Measurements from ENCODE around the gene TRIM42. TPM values are rescaled to one million over a fixed set of nuclear protein-coding genes. Genes with fewer than 3 reads are reported as not detected.

The TRIM42 gene
- not detected for total RNA-seq

DNA sequence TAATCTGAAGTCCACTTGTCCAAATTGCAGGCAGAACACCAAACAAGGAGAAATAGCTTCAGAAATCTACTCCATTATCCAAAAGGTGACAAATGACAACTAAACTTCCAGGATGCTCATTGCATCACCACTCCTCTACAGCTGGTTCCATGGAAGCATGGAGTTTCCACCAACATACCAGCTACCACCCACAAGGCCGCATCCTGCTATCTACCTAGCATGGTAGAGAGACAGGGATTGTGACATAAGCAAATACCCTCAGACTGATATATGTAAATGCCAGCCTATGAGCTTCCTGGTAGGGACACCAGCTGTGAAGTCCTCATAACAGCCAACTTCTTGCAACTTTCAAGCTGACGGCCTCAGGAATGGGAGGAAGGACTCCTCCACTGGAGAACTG lies at the start of gene TRIM42:
Gene TRIM42, plus strand, starts transcription at position 301 of the 400 bp plus-strand sequence. CDS start 166 bp downstream, outside the sequence.
- Histone ChIP-seq H3K9me3 (ENCODE audit: low read depth, low read length) (no peaks in the 10 kb centered on the region), H3K4me1 (ENCODE audit: insufficient read depth, low read length) (no peaks in the 10 kb centered on the region), H3K4me3 (ENCODE audit: low read length) (no peak within 1 kb of the TSS), H3K27me3 (ENCODE audit: insufficient read depth, low read length) (no peaks in the 10 kb centered on the region)

DNA sequence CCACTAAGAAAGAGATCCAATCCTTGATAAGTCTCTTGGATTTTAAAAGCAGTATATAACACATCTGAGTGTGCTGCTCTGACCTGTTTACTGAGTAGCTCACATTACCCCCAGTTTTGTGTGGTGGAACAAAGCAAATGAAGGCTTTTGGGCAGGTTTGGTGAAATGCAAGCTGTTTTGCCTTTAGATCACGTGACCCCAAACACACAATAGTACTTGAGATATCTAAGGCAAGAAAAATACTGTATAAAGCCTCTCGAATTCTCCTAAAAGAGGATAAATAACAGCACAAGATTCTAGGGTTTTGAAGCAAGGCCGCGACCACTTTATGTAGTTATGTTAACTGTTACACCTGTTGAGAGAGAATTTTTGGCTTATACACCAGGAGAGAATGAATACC lies 49.3 kb upstream of the TRIM42 start:
- H3K4me1 ChIP-seq (ENCODE audit: insufficient read depth, low read length) = no peaks in the 10 kb centered on the region
- H3K9me3 ChIP-seq (ENCODE audit: low read depth, low read length) = no peaks in the 10 kb centered on the region
- H3K4me3 ChIP-seq (ENCODE audit: low read length) = no peak overlapping the region
- H3K27me3 ChIP-seq (ENCODE audit: insufficient read depth, low read length) = no peaks in the 10 kb centered on the region

DNA sequence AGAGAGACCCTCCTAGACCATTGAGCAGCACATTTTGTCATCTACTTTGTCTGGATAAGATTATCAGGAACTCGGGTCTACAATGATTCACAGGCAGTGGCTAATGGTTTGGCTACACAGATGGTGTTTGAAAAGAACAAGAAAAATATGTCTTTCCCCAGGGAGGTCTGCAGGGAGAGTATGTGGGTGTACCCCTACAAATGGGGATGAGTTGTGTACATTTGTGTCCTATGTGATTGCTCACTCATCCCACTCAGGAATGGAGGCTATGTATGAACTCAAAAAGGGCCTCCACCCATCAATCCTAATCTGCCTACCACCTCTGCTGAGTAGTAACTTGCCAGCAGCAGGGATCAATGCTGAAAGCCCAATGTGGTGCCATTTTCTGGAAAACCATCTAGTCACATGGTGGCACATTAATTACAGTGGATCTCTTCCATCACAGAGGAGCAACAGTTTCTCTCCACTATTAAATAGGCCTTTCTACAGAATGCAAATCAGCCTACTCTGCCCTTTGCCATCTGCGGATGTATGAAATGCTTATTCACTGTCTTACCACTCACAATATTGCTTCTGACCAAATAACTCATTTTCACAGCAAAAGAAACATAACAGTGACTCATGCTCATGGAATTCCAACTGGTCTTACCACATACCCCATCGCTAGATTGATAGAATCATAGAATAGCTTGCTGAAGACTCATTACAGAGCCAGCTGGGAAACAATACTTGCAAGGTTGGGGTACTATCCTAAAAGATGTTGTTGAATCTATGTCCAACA lies 48.3 kb upstream of the TRIM42 start:
- no peak overlapping the region for H3K4me3 ChIP-seq (ENCODE audit: low read length)
- no peaks in the 10 kb centered on the region for H3K4me1 ChIP-seq (ENCODE audit: insufficient read depth, low read length)
- H3K27me3 ChIP-seq (ENCODE audit: insufficient read depth, low read length) = no peaks in the 10 kb centered on the region
- no peaks in the 10 kb centered on the region for H3K9me3 ChIP-seq (ENCODE audit: low read depth, low read length)

DNA sequence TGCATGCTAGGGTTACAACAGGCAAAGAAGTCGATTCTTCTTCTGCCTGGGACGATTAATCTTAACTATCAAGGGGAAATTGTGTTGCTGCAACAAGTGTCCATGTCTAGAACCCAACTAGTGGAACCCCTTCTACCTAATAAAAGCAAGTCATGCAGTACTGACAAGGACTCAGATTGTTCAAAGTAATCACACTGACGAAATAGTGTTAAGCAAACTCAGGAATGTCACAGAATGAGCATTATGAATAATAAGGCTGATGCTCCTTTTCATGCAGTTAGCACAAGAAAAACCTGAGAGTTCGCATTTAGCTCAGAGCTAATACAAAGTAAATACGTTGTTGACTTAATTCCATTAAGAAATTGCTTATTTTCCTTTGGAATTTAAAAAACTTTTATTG lies 47.5 kb upstream of the TRIM42 start:
- H3K4me3 ChIP-seq (ENCODE audit: low read length) = no peak overlapping the region
- no peaks in the 10 kb centered on the region for H3K9me3 ChIP-seq (ENCODE audit: low read depth, low read length)
- H3K27me3 ChIP-seq (ENCODE audit: insufficient read depth, low read length) = no peaks in the 10 kb centered on the region
- no peaks in the 10 kb centered on the region for H3K4me1 ChIP-seq (ENCODE audit: insufficient read depth, low read length)

DNA sequence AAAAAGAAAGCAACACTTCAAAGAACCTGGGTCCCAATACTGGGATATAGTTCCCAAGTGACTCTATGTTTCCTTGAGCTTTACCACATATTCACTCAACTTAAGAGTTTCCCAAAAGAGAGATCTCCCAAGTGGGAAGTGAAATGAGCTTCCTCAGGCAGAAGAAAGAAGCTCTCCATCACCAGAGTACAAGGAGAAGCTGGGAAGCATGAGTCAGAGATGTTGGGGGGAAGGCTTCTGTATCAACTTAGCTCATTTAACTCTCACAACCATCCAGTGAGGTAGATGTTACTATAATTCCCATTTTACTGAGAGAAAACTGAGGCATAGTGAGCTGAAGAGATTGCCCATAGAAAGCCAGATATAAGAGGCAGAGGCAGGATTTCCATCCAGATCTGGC lies 47.0 kb upstream of the TRIM42 start:
- H3K4me3 ChIP-seq (ENCODE audit: low read length) = no peak overlapping the region
- H3K27me3 ChIP-seq (ENCODE audit: insufficient read depth, low read length) = no peaks in the 10 kb centered on the region
- no peaks in the 10 kb centered on the region for H3K4me1 ChIP-seq (ENCODE audit: insufficient read depth, low read length)
- no peaks in the 10 kb centered on the region for H3K9me3 ChIP-seq (ENCODE audit: low read depth, low read length)

DNA sequence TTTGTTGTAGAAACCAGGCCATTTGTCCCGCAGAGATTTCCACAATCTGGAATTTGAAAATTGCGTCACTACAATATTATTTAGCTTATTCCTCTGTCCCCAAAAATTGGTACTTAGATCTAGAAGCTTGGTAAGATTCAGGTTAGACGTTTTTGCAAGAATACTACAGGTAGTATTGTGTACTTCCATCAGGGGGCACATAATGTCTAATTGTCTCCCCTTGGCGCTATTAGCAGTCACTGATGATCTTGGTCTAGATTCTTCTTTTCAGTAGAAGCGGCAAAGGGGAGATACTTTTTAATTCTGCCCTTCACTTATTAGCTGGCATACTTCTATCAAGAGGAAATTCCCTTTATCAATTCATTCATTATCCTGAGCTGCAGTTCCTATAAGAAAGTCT lies 42.6 kb upstream of the TRIM42 start:
- Histone ChIP-seq H3K4me1 (ENCODE audit: insufficient read depth, low read length) (no peaks in the 10 kb centered on the region), H3K4me3 (ENCODE audit: low read length) (no peak overlapping the region), H3K27me3 (ENCODE audit: insufficient read depth, low read length) (no peaks in the 10 kb centered on the region), H3K9me3 (ENCODE audit: low read depth, low read length) (no peaks in the 10 kb centered on the region)

DNA sequence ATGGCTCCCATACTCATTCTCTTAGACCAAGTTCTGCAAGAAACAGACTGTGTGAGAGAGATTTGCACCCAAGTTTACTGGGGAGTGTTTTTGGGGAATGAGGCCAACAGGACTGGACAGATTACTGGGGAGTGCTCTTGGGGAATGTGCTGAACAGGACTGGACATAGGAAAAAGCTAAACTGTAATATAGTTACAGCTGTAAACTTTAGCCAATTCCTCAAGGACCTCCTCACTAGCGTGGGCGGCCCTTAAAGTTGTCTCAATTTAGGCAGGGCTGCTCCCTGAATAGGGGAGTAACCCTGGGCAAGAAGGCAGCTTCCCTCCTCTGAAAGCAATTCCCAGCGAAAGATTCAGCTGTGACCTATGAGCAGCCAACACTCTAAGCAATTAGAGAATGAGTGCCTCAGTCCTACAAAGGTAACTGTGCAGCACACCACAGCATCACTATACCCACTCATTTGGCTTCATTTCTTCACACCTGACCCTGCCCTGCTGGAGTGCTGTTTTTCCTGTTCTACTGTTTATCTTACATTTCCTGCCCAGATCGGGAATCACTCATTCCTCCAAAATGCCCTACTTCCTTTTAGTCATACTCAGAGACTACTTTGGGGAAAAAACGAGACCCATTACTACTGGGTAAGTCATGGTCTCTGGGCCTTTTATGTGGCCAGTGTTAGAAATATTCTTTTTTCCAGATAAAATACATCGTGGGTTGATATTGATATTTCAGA lies 41.3 kb upstream of the TRIM42 start:
- Histone ChIP-seq H3K27me3 (ENCODE audit: insufficient read depth, low read length) (no peaks in the 10 kb centered on the region), H3K9me3 (ENCODE audit: low read depth, low read length) (no peaks in the 10 kb centered on the region), H3K4me1 (ENCODE audit: insufficient read depth, low read length) (no peaks in the 10 kb centered on the region), H3K4me3 (ENCODE audit: low read length) (no peak overlapping the region)

DNA sequence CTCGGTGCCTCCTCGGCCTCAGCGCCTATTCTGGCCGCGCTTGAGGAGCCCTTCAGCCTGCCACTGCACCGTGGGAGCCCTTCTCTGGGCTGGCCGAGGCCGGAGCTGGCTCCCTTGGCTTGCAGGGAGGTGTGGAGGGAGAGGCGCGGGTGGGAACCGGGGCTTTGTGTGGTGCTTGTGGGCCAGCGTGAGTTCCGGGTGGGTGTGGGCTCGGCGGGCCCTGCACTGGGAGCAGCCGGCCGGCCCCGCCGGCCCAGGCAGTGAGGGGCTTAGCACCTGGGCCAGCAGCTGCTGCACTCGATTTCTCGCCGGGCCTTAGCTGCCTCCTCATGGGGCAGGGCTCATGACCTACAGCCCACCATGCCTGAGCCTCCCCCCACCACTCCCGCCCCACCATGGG lies 26.6 kb upstream of the TRIM42 start:
- H3K27me3 ChIP-seq (ENCODE audit: insufficient read depth, low read length) = no peaks in the 10 kb centered on the region
- no peaks in the 10 kb centered on the region for H3K9me3 ChIP-seq (ENCODE audit: low read depth, low read length)
- H3K4me3 ChIP-seq (ENCODE audit: low read length) = no peak overlapping the region
- H3K4me1 ChIP-seq (ENCODE audit: insufficient read depth, low read length) = no peaks in the 10 kb centered on the region

DNA sequence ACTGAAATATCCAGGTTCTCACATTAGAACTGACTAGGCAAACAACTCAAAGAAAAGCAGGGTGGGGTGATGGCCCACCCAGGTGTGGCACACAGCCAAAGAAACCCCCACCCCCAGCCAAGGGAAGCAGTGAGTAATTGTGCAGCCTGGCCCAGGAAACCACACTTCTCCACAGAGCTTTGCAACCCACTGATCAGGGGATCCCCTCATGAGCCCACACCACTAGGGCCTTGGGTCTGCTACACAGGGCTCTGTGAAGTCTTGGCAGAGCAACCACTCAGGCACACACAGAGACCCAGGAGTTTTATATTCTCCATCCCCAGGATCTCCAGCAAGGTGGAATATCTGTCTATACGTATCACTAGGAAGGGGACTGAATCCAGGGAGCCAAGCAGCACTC lies 22.2 kb upstream of the TRIM42 start:
- H3K4me3 ChIP-seq (ENCODE audit: low read length) = no peak overlapping the region
- H3K4me1 ChIP-seq (ENCODE audit: insufficient read depth, low read length) = no peaks in the 10 kb centered on the region
- no peaks in the 10 kb centered on the region for H3K27me3 ChIP-seq (ENCODE audit: insufficient read depth, low read length)
- no peaks in the 10 kb centered on the region for H3K9me3 ChIP-seq (ENCODE audit: low read depth, low read length)

DNA sequence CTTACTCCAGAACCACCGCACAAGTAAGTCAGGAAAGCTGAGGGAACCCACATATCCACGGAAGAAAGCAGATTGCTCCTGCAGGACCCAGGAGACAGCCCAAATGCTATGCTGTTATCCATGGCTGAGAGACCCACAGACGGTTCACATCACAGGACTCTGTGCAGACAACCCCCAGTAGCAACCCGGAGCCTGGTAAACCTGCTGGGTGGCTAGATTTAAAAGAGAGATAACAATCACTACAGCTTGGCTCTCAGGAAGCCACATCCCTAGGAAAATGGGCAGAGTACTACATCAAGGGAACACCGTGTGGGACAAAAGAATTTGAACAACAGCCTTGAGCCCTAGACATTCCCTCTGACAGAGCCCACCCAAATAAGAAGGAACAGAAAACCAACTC lies 13.8 kb upstream of the TRIM42 start:
- no peaks in the 10 kb centered on the region for H3K4me1 ChIP-seq (ENCODE audit: insufficient read depth, low read length)

DNA sequence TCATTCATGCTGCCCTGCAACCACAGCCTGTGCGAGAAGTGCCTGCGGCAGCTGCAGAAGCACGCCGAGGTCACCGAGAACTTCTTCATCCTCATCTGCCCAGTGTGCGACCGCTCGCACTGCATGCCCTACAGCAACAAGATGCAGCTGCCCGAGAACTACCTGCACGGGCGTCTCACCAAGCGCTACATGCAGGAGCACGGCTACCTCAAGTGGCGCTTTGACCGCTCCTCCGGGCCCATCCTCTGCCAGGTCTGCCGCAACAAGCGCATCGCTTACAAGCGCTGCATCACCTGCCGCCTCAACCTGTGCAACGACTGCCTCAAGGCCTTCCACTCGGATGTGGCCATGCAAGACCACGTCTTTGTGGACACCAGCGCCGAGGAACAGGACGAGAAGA lies 4.7 kb downstream of the TRIM42 start:
- Histone ChIP-seq H3K4me1 (ENCODE audit: insufficient read depth, low read length) (no peaks in the 10 kb centered on the region), H3K27me3 (ENCODE audit: insufficient read depth, low read length) (no peaks in the 10 kb centered on the region), H3K4me3 (ENCODE audit: low read length) (no peak overlapping the region), H3K9me3 (ENCODE audit: low read depth, low read length) (no peaks in the 10 kb centered on the region)

More for the DNA sequence above, 13.8 kb upstream of the TRIM42 start:
- no peak overlapping the region for H3K4me3 ChIP-seq (ENCODE audit: low read length)
- H3K9me3 ChIP-seq (ENCODE audit: low read depth, low read length) = peaks cover 6% of the 10 kb centered on the region
- H3K27me3 ChIP-seq (ENCODE audit: insufficient read depth, low read length) = no peaks in the 10 kb centered on the region

DNA sequence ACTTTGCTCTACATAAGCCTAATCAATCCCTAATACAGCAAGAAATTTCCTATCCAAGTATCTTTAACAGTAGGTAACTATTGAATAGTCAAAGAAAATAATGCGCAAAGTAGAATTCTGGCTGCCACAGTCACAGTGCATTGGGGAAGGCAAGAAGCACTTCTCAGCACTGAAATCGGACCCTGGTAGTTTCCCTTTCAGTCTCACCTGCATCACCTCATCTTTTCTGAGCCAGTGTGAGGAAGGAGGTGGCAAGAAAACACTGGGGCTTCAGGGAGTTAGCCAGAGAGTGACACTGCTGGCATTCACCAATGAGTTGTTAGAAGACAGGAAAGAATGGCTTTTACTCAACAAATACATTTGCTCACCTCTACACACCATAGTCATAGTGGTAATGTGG lies 8.3 kb downstream of the TRIM42 start:
- H3K9me3 ChIP-seq (ENCODE audit: low read depth, low read length) = no peaks in the 10 kb centered on the region
- no peaks in the 10 kb centered on the region for H3K27me3 ChIP-seq (ENCODE audit: insufficient read depth, low read length)
- H3K4me1 ChIP-seq (ENCODE audit: insufficient read depth, low read length) = no peaks in the 10 kb centered on the region
- H3K4me3 ChIP-seq (ENCODE audit: low read length) = no peak overlapping the region

DNA sequence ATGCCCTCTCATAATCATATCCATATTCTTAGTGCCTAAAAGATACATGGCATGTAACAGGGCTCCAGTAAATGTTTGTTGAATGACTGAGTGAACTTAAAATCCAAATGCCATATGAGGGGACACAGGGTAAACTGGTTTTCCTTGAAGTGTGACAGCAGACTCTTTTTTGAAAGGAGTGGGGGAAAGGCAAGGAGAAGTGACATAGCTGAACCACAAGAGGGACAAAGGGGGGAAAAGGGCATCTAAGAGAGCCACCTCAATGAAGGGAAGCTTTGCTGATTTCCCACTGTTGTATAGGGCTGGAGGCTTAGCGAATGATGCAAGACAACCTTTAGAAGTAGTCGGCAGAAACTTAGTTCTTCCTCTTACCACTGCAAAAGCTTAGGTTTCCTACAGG lies 9.1 kb downstream of the TRIM42 start:
- no peak overlapping the region for H3K4me3 ChIP-seq (ENCODE audit: low read length)
- H3K4me1 ChIP-seq (ENCODE audit: insufficient read depth, low read length) = no peaks in the 10 kb centered on the region
- H3K27me3 ChIP-seq (ENCODE audit: insufficient read depth, low read length) = no peaks in the 10 kb centered on the region
- no peaks in the 10 kb centered on the region for H3K9me3 ChIP-seq (ENCODE audit: low read depth, low read length)

DNA sequence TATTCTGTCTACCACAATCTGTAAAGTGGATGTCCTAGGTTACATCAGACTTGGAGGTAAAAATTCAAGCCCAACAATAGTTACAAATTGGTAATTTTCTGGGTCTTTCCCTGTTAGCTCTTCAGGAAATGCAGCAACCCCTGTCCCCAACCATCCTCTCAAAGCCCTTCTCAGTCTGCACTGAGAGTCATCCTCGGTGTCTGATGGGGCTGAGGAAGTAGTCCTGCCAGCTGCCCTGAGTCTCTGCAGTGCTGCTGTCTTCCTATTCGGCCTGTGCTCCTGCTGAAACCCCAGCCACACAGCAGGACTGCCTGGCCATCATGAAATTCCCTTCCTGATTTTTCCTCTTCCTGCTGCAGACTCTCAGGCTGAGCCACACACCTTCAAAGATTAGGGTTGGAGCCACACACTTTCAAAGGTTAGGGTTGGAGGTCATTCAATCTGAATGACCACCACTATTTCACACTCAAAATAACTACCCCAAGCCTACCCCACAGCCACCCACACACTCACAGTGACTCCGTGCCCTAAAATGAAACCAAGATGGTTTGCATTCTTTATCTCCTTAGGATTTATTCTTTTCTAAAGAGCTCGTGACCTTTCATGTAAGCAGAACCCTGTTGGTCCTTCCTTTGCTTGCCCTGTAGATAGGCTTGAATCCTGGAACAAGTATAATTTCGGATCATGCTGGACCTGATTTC lies 17.6 kb downstream of the TRIM42 start:
- H3K27me3 ChIP-seq (ENCODE audit: insufficient read depth, low read length) = no peaks in the 10 kb centered on the region
- no peaks in the 10 kb centered on the region for H3K4me1 ChIP-seq (ENCODE audit: insufficient read depth, low read length)
- H3K4me3 ChIP-seq (ENCODE audit: low read length) = no peak overlapping the region
- H3K9me3 ChIP-seq (ENCODE audit: low read depth, low read length) = no peaks in the 10 kb centered on the region

DNA sequence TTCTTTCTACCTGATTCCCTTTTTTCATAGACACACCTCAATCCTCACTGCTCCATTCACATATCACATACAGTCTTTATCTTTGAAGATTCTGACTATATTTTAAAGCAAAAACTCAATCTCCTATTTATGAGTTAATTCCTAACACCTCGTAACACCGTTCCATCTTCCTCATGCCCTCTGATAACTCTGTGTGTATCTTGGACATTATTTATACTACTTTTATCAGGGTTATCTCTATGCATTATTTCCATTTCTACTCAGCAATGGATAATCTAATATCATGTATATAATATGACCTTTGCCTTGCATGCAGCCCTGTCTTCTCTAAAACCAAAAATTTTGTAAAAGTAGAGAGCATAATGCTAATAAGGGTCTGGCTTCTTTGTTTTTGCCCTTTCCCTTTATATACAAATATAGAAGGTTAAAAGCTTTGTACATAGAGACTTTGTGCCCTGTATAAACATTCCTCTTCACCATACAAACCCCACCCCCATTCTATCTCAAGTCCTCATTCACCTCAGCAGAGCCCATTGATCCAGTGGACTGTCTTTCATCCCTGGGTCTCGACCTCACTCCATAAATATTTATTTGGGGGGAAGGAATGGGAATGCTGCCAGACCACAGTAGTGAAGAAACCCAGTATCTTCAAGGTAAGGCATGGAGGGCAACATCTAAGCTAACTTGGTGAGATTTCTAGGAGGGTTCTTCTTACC lies 21.8 kb downstream of the TRIM42 start:
- H3K9me3 ChIP-seq (ENCODE audit: low read depth, low read length) = no peaks in the 10 kb centered on the region
- no peaks in the 10 kb centered on the region for H3K4me1 ChIP-seq (ENCODE audit: insufficient read depth, low read length)
- H3K4me3 ChIP-seq (ENCODE audit: low read length) = no peak overlapping the region
- no peaks in the 10 kb centered on the region for H3K27me3 ChIP-seq (ENCODE audit: insufficient read depth, low read length)

All from mononuclear cell (primary cell).